HFF-Myc (cell line): ENCODE data around the gene EYS.

Source experiments
- DNase-seq: peaks from one replicate; pipeline ENCODE4 v3.0.0-alpha.2; 2011; ENCODE audit warnings: low read depth; ENCODE audit errors: extremely low read depth
- H3K4me3 ChIP-seq: replicated peaks from 2 replicates; pipeline ENCODE4 v1.5.1; 2011; ENCODE audit warnings: low read depth, mild to moderate bottlenecking, control low read depth, low read length
- CTCF ChIP-seq: IDR thresholded peaks from 2 replicates; pipeline ENCODE4 v1.5.1; 2012; ENCODE audit warnings: mild to moderate bottlenecking, low read depth, low read length, control low read depth; ENCODE audit errors: missing control alignments

EYS gene

GRCh38 chr6:64231928-64232327, 1475.1 kb downstream of the EYS start:
- H3K4me3 ChIP-seq = no peak overlapping the region
- no peak for DNase-seq
- no peak for TF ChIP-seq CTCF

- TF ChIP-seq CTCF = no peak
- DNase-seq = no peak
- H3K4me3 ChIP-seq = no peak overlapping the region
Observed at GRCh38 chr6:64230530-64230929, 1476.5 kb downstream of the EYS start.

GRCh38 chr6:64227863-64228262, 1479.2 kb downstream of the EYS start:
- no peak for TF ChIP-seq CTCF
- DNase-seq = no peak
- no peak overlapping the region for H3K4me3 ChIP-seq

- DNase-seq = no peak
- H3K4me3 ChIP-seq = no peak overlapping the region
- TF ChIP-seq CTCF = no peak
Observed at GRCh38 chr6:64225503-64225902, 1481.5 kb downstream of the EYS start.

- DNase-seq = no peak
- H3K4me3 ChIP-seq = no peak overlapping the region
- no peak for TF ChIP-seq CTCF
Observed at GRCh38 chr6:64224819-64225218, 1482.2 kb downstream of the EYS start.

- DNase-seq = no peak
- no peak for TF ChIP-seq CTCF
- H3K4me3 ChIP-seq = no peak overlapping the region
Observed at GRCh38 chr6:64221776-64222175, 1485.2 kb downstream of the EYS start.

- no peak overlapping the region for H3K4me3 ChIP-seq
- no peak for TF ChIP-seq CTCF
- no peak for DNase-seq
Observed at GRCh38 chr6:64220801-64221200, 1486.2 kb downstream of the EYS start.
